ENCODE measurements around the gene SLC35F4.

The SLC35F4 gene

GRCh38 chr14:57848786-57849185 lies 17.1 kb downstream of the SLC35F4 start:
- no peak for DNase-seq (ENCODE audit: low read depth in 4 of 4, low spot score in 1 of 4)

- no peak for DNase-seq (ENCODE audit: low read depth in 4 of 4, low spot score in 1 of 4)
Observed at GRCh38 chr14:57848353-57848752, 17.5 kb downstream of the SLC35F4 start.

GRCh38 chr14:57847706-57848105 lies 18.2 kb downstream of the SLC35F4 start:
- no peak for DNase-seq (ENCODE audit: low read depth in 4 of 4, low spot score in 1 of 4)

GRCh38 chr14:57847096-57847495 lies 18.8 kb downstream of the SLC35F4 start:
- no peak for DNase-seq (ENCODE audit: low read depth in 4 of 4, low spot score in 1 of 4)

- no peak for DNase-seq (ENCODE audit: low read depth in 4 of 4, low spot score in 1 of 4)
Observed at GRCh38 chr14:57846596-57846995, 19.3 kb downstream of the SLC35F4 start.

GRCh38 chr14:57845802-57846531 lies 19.9 kb downstream of the SLC35F4 start:
- no peak for DNase-seq (ENCODE audit: low read depth in 4 of 4, low spot score in 1 of 4)

- no peak for DNase-seq (ENCODE audit: low read depth in 4 of 4, low spot score in 1 of 4)
Observed at GRCh38 chr14:57845316-57845715, 20.6 kb downstream of the SLC35F4 start.

GRCh38 chr14:57837267-57837666 lies 28.6 kb downstream of the SLC35F4 start:
- no peak for DNase-seq (ENCODE audit: low read depth in 4 of 4, low spot score in 1 of 4)

GRCh38 chr14:57835766-57836165 lies 30.1 kb downstream of the SLC35F4 start:
- no peak for DNase-seq (ENCODE audit: low read depth in 4 of 4, low spot score in 1 of 4)

GRCh38 chr14:57834961-57835360 lies 30.9 kb downstream of the SLC35F4 start:
- no peak for DNase-seq (ENCODE audit: low read depth in 4 of 4, low spot score in 1 of 4)

- no peak for DNase-seq (ENCODE audit: low read depth in 4 of 4, low spot score in 1 of 4)
Observed at GRCh38 chr14:57834001-57834598, 31.8 kb downstream of the SLC35F4 start.

GRCh38 chr14:57833323-57833722 lies 32.6 kb downstream of the SLC35F4 start:
- no peak for DNase-seq (ENCODE audit: low read depth in 4 of 4, low spot score in 1 of 4)

- DNase-seq (ENCODE audit: low read depth in 4 of 4, low spot score in 1 of 4) = no peak
Observed at GRCh38 chr14:57831981-57832380, 33.9 kb downstream of the SLC35F4 start.

- DNase-seq (ENCODE audit: low read depth in 4 of 4, low spot score in 1 of 4) = no peak
Observed at GRCh38 chr14:57828713-57829112, 37.2 kb downstream of the SLC35F4 start.

- DNase-seq (ENCODE audit: low read depth in 4 of 4, low spot score in 1 of 4) = no peak
Observed at GRCh38 chr14:57823015-57823660, 42.8 kb downstream of the SLC35F4 start.

GRCh38 chr14:57822081-57822480 lies 43.8 kb downstream of the SLC35F4 start:
- DNase-seq (ENCODE audit: low read depth in 4 of 4, low spot score in 1 of 4) = no peak

GRCh38 chr14:57820581-57820980 lies 45.3 kb downstream of the SLC35F4 start:
- no peak for DNase-seq (ENCODE audit: low read depth in 4 of 4, low spot score in 1 of 4)

- no peak for DNase-seq (ENCODE audit: low read depth in 4 of 4, low spot score in 1 of 4)
Observed at GRCh38 chr14:57818511-57818910, 47.4 kb downstream of the SLC35F4 start.

- DNase-seq (ENCODE audit: low read depth in 4 of 4, low spot score in 1 of 4) = no peak
Observed at GRCh38 chr14:57816568-57817284, 49.2 kb downstream of the SLC35F4 start.

- no peak for DNase-seq (ENCODE audit: low read depth in 4 of 4, low spot score in 1 of 4)
Observed at GRCh38 chr14:57814726-57815125, 51.2 kb downstream of the SLC35F4 start.

- no peak for DNase-seq (ENCODE audit: low read depth in 4 of 4, low spot score in 1 of 4)
Observed at GRCh38 chr14:57812741-57813140, 53.2 kb downstream of the SLC35F4 start.

Measured in stimulated activated CD4-positive, alpha-beta T cell treated with anti-CD3 and anti-CD28 coated beads, Interleukin-1b, Interleukin-23, amount 100 ng/mL, for 24 hours (primary cell).